HG03039 (cell line): ENCODE data around the gene KCTD10.

Experiments
- ATAC-seq: cut with Tn5 transposase; IDR thresholded peaks from one replicate; pipeline ENCODE4 v1.9.1; 2021; ENCODE audit warnings: mild to moderate bottlenecking, moderate library complexity; ENCODE audit not compliant: unreplicated experiment

Gene KCTD10, protein sequence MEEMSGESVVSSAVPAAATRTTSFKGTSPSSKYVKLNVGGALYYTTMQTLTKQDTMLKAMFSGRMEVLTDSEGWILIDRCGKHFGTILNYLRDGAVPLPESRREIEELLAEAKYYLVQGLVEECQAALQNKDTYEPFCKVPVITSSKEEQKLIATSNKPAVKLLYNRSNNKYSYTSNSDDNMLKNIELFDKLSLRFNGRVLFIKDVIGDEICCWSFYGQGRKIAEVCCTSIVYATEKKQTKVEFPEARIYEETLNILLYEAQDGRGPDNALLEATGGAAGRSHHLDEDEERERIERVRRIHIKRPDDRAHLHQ

GRCh38 chr12:109477185-109477962 is at the start of gene KCTD10, which contains the start of gene UBE3B:
Gene KCTD10, minus strand, starts transcription at chr12:109477300. Its CDS starts 38 bp downstream, at chr12:109477262.
Gene UBE3B, plus strand, starts transcription at chr12:109477634. Its CDS starts 5,918 bp downstream, at chr12:109483552.
- peak; percentile 85 for ATAC-seq

DNA sequence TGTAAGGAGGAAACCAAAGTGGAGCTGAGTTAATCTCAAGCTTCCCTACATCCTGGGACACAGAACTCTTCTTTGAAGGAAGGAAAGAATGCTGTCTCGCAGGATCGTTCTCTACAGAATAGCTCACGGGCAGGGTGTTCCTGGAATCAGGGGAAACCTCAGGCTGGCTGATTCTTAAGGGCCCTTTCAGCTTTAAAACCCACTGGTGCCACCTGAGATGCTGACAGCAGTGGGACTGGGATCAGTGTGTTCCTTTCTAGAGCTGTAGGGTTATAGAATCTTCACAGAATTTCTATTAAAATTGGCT is 48.1 kb upstream of the KCTD10 start:
- no peak for ATAC-seq

DNA sequence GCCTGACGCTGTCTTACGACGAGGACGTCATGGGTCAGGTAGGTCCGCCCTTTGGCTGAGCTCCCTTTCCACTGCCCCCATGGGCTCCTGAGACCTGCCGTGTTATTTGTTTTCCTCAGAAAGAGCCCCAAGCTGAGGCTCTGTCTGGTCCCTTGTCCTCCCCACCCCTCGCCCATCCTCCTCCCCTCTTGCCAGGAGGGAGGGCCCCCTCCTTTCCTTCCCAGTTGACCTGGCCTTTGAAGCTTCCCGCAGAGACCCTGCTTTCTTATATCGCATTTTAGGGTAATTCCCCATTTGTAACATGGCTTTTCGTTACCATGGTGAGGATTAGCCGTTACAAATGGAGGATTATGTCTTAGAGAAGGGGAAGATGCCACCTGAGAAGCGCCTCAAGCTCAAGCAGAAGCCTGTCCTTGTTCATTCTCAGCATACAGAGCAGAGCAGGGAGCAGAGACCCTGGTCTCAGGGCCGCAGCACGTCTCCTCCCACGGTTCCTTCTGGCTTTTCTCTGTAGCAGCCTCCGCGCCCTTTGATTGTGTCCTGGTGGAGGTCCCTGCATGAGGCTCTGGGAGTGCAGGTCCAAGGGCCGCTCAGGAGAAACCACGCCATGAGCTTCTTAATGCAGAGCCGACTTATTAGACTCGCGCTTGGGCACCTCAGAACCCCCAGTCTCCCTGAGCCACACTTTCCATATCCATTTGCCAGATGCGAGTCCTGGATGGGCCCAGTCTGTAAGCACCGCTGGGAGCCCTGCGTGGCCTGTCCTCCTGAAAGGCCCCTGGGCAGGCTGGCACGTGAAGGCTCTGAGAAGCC is 47.6 kb upstream of the KCTD10 start:
- ATAC-seq, result no peak

DNA sequence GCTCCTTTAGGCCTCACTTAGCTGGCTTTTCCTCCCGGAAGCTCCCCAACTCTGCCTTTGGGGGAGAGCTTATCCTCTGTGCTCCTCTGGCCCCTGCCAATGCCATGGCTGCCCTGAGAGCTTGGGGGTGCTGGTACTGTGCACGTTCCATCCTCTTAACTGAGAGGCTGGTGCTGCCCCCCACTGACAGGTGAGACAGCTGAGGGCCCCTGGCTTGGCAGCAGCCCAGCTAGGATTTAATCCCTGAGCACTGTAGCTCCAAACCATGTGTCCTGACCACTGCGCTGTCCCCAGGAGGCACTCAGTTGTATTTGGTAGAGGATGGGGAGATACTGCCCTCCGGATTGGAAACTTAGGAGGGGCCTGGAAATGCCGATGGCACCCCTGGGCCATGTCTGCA is 46.4 kb upstream of the KCTD10 start:
- no peak for ATAC-seq

GRCh38 chr12:109523071-109523470 is 46.0 kb upstream of the KCTD10 start:
- ATAC-seq, result no peak

- no peak for ATAC-seq
These were observed 44.7 kb upstream of the KCTD10 start for GRCh38 chr12:109521831-109522230.

- ATAC-seq, result no peak
These were observed 42.7 kb upstream of the KCTD10 start for GRCh38 chr12:109519787-109520186.

DNA sequence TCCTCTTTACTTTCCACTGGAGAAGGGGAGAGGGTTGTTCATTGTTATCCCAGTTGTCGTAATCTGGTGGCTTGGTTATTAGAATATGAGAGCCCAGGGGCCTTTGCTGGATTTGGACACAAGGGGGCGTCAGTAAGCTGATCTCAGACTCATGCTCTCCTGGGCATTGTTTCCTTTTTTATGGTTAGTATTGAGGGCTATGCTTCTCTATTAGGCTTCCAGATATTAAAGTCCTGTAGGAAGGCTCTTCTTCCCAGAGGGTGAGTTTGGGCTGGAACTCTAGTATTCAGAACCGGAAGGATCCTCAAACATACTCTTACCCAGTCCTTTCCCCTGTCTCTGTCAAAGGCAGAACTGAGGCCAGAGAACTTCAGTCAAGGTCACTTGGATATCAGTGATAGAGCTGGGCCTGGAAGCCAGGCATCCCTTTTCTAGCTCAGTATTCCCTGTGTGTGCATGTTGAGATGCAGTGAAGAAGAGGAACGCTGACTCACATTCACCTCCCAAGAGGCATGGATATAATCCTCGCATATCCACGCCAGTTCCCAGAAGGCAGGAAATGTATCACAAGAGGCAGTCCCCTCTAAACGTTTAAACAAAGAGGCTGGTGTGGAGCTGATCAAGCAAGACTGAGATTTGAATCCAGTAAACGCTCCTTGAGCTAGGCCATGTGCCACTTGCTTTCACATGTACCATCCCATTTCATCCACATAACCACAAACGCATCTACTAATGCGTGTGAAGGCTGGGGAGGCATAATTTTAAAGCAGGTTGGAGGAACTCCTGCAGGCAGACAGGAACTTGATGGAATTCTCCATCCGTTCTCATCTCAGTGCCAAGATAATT is 41.9 kb upstream of the KCTD10 start:
- no peak for ATAC-seq

DNA sequence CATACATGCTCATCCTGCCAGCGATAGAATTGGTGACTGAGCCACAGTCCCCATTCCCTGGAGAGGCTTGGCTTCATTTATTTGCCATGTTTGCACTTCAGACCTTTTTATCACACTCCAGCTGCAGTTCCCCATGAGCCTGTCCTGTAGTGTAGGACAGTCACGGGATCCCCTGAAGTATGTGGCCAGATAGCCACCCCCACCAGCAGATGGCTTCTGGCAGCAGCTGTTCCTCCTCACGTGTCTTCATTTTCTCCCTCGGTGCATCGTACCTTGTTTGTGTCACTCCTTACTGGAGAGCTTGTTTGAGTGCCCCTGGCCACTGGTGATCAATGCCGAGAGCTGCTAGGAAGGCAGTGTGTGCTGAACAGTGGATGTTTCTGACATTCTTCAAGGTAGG is 40.5 kb upstream of the KCTD10 start:
- ATAC-seq, result no peak

DNA sequence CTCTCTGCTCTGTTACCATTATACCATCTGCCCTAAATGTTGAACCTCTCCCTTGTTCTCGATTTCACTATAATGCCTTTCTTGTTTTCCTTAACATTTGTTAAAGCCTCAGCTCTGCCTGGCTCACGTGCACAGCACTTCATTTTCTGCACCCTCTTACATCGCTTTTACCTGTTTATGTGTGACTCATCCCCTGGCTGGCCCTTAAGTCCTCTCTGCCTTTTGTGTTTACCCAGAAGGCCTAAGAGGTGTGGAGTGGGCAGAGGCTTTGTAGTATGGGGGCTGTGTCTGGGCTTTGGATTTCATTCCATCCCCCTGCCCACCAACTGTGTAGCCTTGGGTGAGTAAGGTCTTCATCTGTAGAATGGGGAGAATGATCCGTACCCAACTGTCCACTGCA is 36.9 kb upstream of the KCTD10 start:
- no peak for ATAC-seq

DNA sequence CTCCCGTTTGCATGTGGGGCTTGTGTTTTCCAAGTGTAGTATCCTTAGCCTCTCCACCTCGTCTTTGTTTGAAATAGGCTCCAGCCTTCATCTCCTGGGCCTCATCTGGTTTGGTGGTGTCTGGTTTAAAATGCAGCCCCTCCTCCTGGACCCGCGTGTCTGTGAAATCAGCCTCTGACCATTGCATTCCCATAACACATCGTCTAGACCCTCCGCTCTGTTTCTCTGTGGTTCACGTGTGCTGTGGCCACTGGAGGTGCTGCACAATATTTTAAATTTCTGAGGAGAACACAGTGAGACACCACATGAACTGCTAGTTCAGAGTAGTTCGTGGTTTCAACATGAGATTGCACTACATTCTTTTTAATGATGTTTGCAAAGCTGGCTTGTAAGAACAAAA is 36.0 kb upstream of the KCTD10 start:
- no peak for ATAC-seq

GRCh38 chr12:109512608-109513007 is 35.5 kb upstream of the KCTD10 start:
- ATAC-seq, result no peak

DNA sequence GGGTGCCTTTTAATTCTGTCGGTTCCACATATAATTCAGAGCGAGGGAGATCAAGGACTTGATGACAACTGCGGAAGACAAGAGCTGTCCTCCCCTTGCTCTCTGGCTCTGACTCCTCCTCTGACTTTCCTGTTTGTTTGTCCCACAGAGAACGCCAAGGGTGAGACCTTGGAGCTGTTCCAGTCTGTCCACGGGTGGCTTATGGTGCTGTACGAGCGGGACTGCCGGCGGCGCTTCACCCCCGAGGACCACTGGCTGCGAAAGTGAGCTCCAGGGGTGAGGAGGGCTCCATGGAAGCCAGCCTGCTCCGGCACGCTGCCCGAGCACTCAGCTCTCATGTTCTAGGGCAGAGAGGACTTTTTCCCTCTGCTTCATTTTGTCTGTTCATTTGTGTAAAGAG is 33.1 kb upstream of the KCTD10 start:
- no peak for ATAC-seq

DNA sequence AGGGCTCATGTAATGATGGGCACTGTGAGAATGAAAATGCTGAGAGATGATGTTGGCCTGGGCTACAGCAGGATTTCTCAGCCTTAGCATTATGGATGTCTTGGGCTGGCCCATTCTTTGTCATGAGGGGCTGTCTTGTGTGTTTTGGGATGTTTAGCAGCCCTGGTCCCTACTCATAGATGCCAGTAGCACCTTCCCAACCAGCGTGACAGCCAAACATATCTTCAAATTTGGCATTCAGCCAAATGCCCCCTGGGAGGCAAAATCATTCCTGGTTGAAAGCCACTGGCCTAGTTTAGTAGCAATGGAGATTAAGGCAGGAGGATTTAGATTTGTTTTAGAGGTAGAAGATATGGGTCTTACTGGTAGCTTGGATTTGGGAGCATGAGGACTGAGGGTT is 27.0 kb upstream of the KCTD10 start:
- no peak for ATAC-seq

- ATAC-seq, result no peak
These were observed 26.5 kb upstream of the KCTD10 start for GRCh38 chr12:109503611-109504010.

- no peak for ATAC-seq
These were observed 25.2 kb upstream of the KCTD10 start for GRCh38 chr12:109502332-109502731.

DNA sequence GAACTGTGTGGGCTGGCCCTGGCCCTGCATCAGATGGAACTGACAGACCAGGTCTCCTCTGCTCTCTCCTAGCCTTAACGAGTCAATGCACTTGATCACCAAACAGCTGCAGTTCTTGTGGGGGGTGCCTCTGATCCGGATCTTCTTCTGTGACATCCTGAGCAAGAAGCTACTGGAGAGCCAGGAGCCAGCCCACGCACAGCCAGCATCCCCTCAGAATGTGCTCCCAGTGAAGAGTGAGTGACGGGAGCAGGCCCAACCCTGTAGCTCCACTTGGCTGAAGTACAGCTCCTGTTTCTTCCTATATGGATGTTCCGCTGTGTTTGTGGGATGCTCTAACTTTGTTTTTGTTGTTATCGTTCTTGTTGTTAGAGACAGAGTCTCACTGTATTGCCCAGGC is 24.2 kb upstream of the KCTD10 start:
- ATAC-seq, result no peak

DNA sequence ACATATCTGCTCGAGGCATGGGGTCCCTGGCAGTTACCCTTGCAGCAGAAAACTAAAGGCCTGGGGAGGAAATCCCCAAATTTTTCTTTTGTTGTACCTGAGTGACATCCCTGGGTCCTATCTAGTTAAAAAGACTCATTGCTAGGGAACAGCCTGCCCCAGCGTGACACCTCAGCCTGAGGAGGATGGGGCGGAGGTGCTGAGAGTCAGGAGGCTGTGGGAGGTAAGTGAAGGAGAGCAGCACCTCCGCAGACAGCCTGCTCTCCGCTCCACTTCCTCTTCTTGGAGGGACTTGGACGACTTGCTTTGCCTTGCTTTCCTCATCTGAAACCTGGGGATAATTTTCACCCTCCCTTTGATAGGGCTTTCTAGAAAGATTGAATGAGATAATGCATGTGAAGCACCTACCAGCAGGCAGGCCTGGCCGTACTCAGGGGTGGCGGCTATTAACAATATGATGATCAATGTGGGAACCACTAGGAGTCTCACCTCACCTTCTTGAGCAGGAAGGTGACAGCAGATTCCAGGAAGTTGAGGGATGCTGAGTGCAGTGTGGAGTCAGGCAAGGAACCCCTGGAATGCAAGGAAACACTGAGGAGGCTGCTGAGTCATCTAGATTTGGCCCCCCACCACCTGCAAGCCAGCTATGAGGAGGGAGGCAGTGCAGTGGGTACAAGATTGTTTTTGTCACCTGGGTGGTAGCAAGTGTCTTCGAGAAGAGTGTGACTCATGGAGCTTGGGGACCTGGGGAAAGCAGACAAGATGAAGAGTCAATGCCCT is 23.5 kb upstream of the KCTD10 start:
- ATAC-seq, result no peak

DNA sequence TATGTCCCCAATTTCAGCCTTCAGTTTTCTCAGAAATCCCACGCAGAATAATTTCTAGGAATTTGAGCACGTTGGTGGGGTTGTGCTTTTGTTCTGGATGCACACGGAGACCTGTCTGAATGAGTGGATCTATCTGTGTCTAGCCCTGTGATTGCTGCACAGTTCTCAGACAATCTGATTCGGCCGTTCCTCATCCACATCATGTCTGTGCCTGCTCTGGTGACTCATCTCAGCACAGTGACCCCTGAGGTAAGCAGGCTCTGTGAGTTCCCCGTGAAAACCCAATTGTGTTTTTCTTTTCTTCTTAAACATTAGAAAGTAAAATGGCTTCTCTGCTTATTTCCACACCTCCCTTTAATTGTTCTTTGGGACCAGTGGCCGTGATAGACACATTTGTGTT is 20.6 kb upstream of the KCTD10 start:
- ATAC-seq, result no peak

DNA sequence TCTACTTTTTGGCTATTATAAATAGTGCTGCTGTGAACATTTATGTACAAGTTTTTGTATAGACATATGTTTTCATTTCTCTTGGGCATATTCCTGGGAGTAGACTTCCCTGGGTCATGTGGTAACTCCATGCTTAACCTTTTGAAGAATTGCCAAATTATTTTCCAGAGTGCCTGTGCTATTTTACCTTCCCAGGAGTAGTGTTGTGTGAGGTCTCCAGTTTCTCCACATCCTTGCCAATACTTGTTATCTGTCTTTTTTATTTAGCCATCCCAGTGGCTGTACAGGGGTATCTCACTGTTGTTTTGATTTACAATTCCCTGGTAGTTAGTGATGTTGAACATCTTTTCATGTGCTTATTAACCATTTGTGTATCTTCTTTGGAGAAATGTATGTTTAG is 19.2 kb upstream of the KCTD10 start:
- no peak for ATAC-seq
